ENCODE results near the gene ERG28. TPM values are rescaled to one million over a fixed set of nuclear protein-coding genes. Genes with fewer than 3 reads are reported as not detected.

ERG28 gene
- total RNA-seq, 2 donors from 2014 or later = 5.3 to 7.1 TPM

DNA sequence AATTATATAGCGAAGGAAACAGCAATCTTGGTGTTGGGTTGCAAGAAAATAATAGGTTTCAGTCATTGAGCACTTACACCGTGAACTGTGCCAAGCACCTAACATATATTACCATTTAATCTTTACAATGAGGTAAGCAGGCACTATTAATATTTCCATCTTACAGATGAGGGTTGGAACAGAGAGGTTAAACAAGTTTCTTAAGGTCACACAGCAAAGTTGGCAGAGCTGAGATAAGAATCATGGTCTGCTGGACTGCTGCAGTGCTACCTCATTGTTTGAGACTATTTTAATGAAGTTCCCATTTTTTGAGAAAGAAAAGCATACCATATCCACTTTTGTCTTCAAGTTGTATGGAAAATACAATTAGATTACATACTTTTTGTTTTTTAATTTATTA, 1.7 kb downstream of the ERG28 start:
- Histone ChIP-seq H3K9me3 (no peaks in the 10 kb centered on the region), H3K36me3 (peaks cover 10% of the 10 kb centered on the region), H3K4me3 (no peak overlapping the region), H3K27ac (no peak overlapping the region), H3K4me1 (peaks cover 0 to 17% of the 10 kb centered on the region in 2 donors), H3K27me3 (no peaks in the 10 kb centered on the region)
- TF ChIP-seq, protein P1, sequence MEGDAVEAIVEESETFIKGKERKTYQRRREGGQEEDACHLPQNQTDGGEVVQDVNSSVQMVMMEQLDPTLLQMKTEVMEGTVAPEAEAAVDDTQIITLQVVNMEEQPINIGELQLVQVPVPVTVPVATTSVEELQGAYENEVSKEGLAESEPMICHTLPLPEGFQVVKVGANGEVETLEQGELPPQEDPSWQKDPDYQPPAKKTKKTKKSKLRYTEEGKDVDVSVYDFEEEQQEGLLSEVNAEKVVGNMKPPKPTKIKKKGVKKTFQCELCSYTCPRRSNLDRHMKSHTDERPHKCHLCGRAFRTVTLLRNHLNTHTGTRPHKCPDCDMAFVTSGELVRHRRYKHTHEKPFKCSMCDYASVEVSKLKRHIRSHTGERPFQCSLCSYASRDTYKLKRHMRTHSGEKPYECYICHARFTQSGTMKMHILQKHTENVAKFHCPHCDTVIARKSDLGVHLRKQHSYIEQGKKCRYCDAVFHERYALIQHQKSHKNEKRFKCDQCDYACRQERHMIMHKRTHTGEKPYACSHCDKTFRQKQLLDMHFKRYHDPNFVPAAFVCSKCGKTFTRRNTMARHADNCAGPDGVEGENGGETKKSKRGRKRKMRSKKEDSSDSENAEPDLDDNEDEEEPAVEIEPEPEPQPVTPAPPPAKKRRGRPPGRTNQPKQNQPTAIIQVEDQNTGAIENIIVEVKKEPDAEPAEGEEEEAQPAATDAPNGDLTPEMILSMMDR (IDR thresholded peaks at IDR 0.05) = no peak
- no peak for DNase-seq (ENCODE audit: low spot score)

DNA sequence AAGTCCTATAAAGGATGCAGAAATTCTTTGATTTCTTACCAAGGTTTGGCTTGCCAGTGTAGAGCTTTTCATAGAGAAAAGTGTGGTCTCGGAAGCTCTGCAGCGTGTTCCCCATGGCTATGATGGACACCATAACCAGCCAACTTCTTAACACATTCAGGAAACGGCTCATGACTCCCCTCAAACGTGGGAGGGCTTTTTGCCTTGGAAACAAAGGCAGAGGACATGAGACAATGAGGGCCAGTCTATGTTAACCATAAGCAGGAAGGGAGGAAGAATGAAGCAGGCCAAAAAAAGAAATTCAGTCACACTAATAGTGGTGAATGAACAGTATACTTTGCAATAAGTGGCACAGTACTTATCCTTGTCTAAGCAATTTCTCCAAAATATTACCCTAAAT, 3.3 kb downstream of the ERG28 start:
- Histone ChIP-seq H3K36me3 (peaks cover 17% of the 10 kb centered on the region), H3K27ac (no peak overlapping the region), H3K9me3 (no peaks in the 10 kb centered on the region), H3K27me3 (no peaks in the 10 kb centered on the region), H3K4me3 (no peak overlapping the region), H3K4me1 (peaks cover 0 to 19% of the 10 kb centered on the region in 2 donors)
- DNase-seq (ENCODE audit: low spot score) = no peak
- TF ChIP-seq, protein P1 (IDR thresholded peaks at IDR 0.05) = no peak

DNA sequence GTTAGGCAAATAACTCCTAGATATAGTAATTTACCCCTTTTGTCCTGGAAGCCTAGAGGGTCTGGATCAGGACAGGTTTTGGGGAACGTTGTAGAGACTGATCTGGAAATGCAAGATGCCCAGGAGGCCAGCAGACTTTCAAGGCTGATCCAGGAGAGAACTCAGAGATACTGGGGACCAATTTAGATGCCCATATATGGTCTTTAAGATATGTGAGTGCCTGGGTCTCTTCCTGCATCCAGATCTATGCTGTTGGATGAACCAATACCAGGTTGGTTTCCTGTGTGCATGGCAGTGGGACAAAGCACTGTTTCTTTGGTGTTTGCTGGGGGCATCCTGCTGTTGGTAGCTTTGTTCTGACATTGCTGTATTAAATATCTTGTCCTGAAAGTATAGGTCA, 5.4 kb downstream of the ERG28 start:
- TF ChIP-seq, protein P1 (IDR thresholded peaks at IDR 0.05) = no peak
- Histone ChIP-seq H3K4me1 (peaks cover 0 to 10% of the 10 kb centered on the region in 2 donors), H3K27me3 (no peaks in the 10 kb centered on the region), H3K4me3 (no peak overlapping the region), H3K9me3 (no peaks in the 10 kb centered on the region), H3K36me3 (peaks cover 37% of the 10 kb centered on the region), H3K27ac (no peak overlapping the region)
- no peak for DNase-seq (ENCODE audit: low spot score)

DNA sequence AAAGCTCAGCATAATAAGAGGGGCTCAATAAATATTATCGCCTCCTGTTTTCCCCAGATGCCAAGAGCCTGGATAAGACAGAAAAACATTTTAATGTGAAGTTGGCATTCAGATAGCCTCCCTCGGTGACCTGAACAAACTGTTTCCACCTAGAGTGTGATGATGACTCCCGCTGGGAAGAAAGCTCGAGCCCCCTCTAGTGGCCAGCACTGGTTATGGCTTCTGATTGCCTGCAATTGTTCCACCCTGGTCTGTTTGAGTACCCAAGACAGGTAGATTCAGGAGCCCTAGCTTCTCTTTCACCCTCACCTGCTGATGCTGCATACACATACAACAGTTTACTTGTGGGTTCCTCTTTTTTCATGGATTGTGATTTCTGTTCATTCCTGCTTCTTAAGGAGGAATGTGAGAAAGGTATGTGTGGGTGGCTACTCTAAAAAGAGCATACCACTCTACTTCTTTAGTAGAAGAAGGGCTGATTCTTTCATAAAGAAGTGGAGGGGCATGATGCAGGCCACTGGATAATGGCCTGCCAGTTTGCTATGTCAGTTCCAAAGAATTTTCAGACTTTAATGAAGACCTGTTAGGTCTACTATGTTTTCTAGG, 6.4 kb downstream of the ERG28 start:
- DNase-seq (ENCODE audit: low spot score) = peak; percentile 93
- TF ChIP-seq, protein P1 (IDR thresholded peaks at IDR 0.05) = peak; percentile 93 to 98
- H3K27me3 ChIP-seq = no peaks in the 10 kb centered on the region
- H3K4me1 ChIP-seq = peaks cover 0 to 3% of the 10 kb centered on the region in 2 donors
- no peak overlapping the region for H3K27ac ChIP-seq
- H3K36me3 ChIP-seq = peaks cover 42% of the 10 kb centered on the region
- H3K9me3 ChIP-seq = no peaks in the 10 kb centered on the region
- no peak overlapping the region for H3K4me3 ChIP-seq

DNA sequence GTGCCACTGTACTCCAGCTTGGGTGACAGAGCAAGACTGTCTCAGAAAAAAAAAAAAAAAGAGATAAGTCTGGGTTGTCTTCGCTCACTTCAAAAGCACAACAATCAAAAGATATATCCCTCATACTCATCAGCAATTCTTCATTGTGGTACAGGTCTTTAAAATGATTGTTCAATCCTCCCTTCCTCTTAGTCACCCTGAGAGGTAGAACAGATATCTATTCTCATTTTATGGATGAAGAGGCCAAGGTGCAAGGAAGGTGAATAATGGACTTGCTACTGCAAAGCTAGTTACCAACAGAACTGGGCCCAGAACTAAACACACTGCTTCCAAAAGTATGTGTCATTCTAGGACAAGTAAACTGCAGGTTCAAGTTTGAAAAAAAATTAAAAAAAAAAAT, 7.1 kb downstream of the ERG28 start:
- DNase-seq (ENCODE audit: low spot score) = no peak
- Histone ChIP-seq H3K9me3 (no peaks in the 10 kb centered on the region), H3K4me3 (no peak overlapping the region), H3K4me1 (peaks cover 0 to 6% of the 10 kb centered on the region in 2 donors), H3K36me3 (peaks cover 42% of the 10 kb centered on the region), H3K27ac (no peak overlapping the region), H3K27me3 (no peaks in the 10 kb centered on the region)
- TF ChIP-seq, protein P1 (IDR thresholded peaks at IDR 0.05) = no peak
